GM13976 (cell line): Measurements from ENCODE around the gene KIAA0513.

Source experiments
- DNase-seq: peaks from one replicate; pipeline ENCODE4 v3.0.0; 2012; ENCODE audit warnings: low spot score
- in situ Hi-C: fragments of 300-500 bp; cut with MboI; formaldehyde crosslinking; loops from one replicate; pipeline ENCODE4 v1.12.0; 2022; ENCODE audit warnings: low sequenced_read_pairs, mixed read lengths, inconsistent platforms; ENCODE audit not compliant: unreplicated experiment
- TF ChIP-seq, protein P1 (sequence below): IDR thresholded peaks from 2 replicates; pipeline ENCODE4 v1.5.1; 2012; ENCODE audit warnings: borderline replicate concordance, mild to moderate bottlenecking; ENCODE audit not compliant: insufficient read depth; ENCODE audit errors: extremely low read depth, missing control alignments, control extremely low read depth

The KIAA0513 gene

DNA sequence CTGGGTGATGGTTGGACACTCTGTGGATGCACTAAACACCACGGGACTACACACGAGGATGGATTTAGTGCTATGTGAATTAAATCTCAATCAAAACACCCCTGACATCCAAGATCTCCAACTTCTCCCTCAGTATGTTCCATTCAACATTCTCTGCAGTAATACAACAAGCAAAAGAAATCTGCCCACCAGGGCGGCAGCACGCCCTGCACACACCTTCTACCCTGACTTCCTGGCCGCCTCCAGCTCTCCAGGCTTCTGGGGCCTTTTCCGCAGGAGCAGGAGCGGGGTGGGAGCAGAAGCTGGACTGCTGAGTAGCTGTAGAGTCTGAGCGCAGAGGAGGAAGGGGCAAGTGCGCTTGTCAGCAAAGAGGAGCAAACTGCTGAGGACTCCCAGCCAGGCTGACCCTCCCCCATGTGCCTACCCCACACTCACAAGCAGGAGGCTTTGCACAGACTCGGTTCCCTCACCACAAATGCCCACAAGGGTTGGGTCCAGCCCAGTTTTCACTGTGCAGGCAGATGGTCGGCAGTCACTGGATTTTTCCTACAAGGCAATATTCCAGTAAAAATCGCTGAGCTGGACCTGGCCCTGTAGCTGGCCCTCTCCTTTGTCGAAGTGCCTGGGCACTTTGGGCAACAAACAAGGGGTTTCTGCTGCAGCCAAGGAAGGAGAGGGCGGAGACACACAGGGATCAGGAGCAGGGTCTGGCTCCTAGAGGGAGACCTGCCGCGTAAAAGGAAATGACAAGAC, 39.1 kb upstream of the KIAA0513 start:
- TF ChIP-seq, protein P1, sequence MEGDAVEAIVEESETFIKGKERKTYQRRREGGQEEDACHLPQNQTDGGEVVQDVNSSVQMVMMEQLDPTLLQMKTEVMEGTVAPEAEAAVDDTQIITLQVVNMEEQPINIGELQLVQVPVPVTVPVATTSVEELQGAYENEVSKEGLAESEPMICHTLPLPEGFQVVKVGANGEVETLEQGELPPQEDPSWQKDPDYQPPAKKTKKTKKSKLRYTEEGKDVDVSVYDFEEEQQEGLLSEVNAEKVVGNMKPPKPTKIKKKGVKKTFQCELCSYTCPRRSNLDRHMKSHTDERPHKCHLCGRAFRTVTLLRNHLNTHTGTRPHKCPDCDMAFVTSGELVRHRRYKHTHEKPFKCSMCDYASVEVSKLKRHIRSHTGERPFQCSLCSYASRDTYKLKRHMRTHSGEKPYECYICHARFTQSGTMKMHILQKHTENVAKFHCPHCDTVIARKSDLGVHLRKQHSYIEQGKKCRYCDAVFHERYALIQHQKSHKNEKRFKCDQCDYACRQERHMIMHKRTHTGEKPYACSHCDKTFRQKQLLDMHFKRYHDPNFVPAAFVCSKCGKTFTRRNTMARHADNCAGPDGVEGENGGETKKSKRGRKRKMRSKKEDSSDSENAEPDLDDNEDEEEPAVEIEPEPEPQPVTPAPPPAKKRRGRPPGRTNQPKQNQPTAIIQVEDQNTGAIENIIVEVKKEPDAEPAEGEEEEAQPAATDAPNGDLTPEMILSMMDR = no peak
- no peak for DNase-seq
- in situ Hi-C loops = no loop called here

DNA sequence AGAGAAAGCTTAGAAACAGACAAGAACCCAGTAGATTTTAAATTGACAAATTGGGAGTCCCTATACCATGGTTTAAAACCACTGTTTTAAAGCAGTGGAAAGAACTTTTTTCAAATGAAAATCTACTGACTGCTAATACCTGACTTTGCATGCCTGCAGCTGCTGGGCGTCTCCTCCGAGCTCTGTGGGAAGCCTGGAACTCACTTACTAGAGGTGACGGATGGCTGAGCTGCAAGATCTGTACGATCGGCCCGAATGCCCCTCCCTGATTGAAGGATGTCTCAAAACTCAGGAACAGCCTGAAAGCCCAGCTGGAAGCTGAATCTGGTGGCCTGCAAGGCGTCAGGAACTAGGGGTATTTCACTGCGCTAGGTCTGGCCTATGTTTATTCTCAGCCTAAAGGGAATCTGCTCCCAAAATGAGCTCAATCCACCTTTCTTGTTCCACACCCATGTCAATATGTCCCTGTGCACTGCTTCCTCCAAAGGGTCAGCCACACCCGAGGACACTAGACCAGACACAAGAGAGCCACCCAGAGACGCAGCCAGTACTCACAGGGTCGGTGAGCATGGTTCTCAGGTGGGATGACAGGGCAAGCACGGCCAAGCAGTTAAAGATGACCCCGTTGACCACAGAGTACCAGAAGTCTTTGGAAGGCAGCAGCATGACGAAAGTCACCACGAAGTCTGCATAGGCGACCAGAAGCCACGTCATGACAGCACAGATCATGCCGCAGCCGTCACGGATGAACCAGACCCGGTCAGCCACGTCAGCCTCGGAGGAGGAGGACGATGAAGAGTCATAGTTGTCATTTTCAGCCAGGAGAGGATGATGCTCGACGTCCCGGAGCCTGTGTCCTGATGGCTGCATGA, 37.6 kb upstream of the KIAA0513 start:
- in situ Hi-C loops = no loop called here
- DNase-seq = no peak
- TF ChIP-seq, protein P1 = no peak

- in situ Hi-C loops = no loop called here
- no peak for DNase-seq
- TF ChIP-seq, protein P1 = no peak
Measured at GRCh38 chr16:84990782-84991181, 36.8 kb upstream of the KIAA0513 start.

DNA sequence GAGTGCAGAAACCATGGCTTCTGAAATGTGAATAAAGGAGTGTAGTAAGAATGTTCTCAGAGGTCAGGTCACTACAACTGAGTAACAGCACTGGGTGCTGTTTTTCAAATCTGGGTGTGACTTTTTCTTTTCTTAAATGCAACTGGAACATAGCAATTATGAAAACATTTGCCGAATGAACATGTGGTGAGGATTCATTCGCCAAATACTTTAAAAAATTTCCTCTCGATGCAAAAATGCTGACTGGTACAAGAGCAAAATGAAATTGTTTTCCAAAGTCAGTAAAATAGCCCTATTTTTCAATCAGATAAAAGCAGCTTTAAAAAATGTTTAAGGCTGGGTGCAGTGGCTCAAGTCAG, 34.9 kb upstream of the KIAA0513 start:
- in situ Hi-C loops = no loop called here
- no peak for DNase-seq
- TF ChIP-seq, protein P1 = no peak

GRCh38 chr16:84993926-84994325, 33.7 kb upstream of the KIAA0513 start:
- in situ Hi-C loops = no loop called here
- TF ChIP-seq, protein P1 = no peak
- DNase-seq = no peak

GRCh38 chr16:84995663-84996062, 31.9 kb upstream of the KIAA0513 start:
- in situ Hi-C loops = no loop called here
- no peak for DNase-seq
- TF ChIP-seq, protein P1 = no peak
